MM.1S (cell line): Measurements from ENCODE around the gene DDX31.
"Not testable (repeated sequence)": the region's sequence is repeated elsewhere in the genome, so short reads cannot be mapped to it uniquely, and the experiment has no call there.

Experiments used
- CTCF ChIP-seq: fragments of 300-600 bp; sonication (generic); IDR thresholded peaks from 2 replicates; pipeline ENCODE4 v1.5.1; 2016; ENCODE audit warnings: antibody characterized with exemption, low read length, mixed read lengths
- EZH2 ChIP-seq: fragments of 300-600 bp; sonication (generic); optimal IDR thresholded peaks from 2 replicates; pipeline ENCODE3; 2017; ENCODE audit warnings: low read depth, mild to moderate bottlenecking, antibody characterized with exemption, low read length, mixed read lengths
- EZH2phosphoT487 ChIP-seq: fragments of 300-600 bp; sonication (generic); IDR thresholded peaks from 2 replicates; pipeline ENCODE4 v1.6.1; 2018; ENCODE audit warnings: antibody characterized with exemption, low read length

DNA sequence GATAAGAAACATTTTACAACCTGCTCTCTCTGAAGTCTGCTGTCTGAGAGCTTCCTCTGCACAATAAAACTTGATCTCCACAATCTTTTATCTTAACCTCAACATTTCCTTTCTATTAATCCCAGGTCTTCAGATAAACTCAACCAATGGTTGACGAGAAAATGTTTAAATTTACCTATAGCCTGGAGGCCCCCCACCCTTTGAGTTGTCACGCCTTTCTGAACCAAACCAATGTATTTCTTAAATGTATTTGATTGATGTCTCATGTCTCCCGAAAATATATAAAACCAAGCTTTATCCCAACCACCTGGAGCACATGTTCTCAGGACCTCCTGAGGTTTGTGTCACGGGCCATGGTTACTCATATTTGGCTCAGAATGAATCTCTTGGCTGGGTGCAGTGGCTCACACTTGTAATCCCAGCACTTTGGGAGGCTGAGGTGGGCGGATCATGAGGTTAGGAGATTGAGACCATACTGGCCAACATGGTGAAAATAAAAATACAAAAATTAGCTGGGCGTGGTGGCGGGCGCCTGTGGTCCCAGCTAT is 48.7 kb upstream of the DDX31 start:
- not testable (repeated sequence) for TF ChIP-seq CTCF, EZH2phosphoT487, EZH2
